HG02610 (cell line): ENCODE results near the gene AKR1B15.
"Not testable (repeated sequence)": the region's sequence is repeated elsewhere in the genome, so short reads cannot be mapped to it uniquely, and the experiment has no call there.

ENCODE experiments used
- ATAC-seq: cut with Tn5 transposase; IDR thresholded peaks from one replicate; pipeline ENCODE4 v1.9.1; 2021; ENCODE audit warnings: mild to moderate bottlenecking, moderate library complexity; ENCODE audit not compliant: unreplicated experiment

AKR1B15 gene

DNA sequence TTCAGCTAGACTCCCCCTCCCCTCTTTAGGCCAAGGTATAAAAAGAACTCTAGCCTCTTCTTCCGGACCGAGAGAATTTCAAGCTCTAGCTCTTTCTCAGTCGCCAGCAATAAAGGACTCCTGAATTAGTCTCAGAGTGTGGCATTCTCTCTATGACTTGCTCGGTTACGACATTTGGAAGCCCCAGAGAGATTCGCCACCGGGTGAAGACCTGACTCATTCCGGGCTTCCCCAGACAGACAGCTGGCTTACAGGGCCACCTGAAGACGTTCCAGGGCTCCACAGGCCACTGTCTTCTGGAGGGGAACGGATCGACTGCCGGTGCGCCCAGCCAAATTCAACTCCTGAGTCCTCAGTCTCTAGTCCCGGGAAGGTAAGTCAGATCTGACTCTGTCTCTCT, at the start of gene AKR1B15:
AKR1B15 (plus strand) TSS at position 234 of the 400 bp plus-strand sequence. CDS start 15,510 bp downstream, outside the sequence.
- ATAC-seq, result peak; percentile 98

DNA sequence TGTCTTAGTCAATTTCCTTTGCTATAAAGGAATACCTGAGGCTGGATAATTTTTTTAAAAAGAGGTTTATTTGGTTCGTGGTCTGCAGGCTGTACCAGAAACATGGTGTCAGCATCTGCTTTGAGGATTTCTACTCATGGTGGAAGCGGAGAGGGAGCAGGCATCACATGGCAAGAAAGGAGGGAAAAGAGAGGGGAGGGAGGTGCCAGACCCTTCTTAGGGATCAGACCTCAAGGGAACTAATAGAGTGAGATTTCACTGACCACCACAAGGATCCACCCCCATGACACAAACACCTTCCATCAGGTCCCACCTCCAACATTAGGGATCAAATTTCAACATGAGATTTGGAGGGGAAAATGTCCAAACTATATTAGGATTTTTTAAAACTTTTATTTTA, 48.5 kb upstream of the AKR1B15 start:
- ATAC-seq, result no peak

DNA sequence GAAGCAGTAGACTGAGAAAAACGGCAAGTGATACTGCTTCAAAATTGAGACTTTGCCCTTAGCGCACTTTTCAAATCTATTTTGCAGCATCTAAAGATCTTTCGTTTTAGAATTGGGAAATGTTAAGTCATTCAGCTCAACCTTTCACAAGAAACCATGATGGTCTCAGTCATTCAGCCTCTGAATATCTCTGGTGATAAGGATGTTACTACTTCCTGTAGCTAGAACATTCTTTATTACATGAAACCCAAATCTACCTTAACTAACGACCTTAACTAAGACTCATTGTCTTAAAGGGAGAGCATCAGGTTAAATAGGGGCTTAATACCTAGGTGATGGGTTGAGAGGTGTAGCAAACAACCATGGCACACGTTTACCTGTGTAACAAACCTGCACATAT, 47.9 kb upstream of the AKR1B15 start:
- ATAC-seq, result no peak

DNA sequence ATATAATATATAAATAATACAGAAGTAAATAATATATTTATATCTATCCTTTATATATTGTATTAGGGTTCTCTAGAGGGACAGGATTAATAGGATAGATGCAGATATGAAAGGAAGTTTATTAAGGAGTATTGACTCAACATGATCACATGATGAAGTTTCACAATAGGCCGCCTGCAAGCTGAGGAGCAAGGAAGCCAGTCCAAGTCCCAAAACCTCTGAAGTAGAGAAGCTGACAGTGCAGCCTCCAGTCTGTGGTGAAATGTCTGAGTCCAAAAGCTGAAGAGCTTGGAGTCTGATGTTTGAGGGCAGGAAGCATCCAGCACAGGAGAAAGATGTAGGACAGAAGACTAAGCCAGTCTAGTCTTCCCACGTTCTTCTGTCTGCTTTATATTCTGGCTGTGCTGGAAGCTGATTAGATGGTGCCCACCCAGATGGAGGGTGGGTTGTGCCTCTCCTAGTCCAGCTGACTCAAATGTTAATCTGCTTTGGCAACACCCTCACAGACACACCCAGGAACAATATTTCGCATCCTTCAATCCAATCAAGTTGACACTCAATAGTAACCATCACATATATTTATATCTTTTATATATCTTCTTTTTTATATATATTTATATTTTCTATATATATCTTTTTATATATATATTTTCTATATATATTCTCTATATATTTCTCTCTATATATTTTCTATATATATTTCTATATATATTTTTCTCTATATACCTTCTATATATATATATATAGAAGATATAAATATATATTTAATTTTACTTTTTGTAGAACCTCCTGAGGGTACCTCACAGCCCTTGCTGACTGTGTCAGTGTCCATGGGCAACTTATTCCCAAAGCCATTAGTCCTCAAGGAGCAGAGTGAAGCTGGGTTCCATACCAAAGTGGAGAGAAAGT, 46.2 kb upstream of the AKR1B15 start:
- no peak for ATAC-seq

DNA sequence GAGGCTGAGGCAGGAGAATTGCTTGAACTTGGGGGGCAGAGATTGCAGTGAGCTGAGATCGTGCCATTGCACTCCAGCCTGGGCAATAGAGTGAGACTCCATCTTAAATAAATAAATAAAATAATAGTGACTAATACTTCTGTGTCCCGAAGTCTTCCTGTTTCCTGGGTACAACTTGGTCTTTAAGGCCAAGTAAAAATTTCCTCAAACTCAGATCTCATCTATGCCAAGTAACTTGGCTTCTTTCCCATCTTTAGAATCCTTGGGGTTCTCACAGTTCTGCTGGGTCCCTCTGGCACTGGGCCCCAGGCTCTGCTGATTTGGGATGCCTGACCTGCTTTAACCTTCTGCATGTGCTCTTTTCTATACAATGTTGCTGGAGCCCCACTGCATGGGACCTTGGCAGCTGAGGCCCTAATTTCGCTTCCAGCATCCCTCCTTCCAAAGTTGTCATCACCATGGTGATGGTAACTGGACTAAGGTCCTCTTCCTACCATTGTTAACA, 44.2 kb upstream of the AKR1B15 start:
- no peak for ATAC-seq

DNA sequence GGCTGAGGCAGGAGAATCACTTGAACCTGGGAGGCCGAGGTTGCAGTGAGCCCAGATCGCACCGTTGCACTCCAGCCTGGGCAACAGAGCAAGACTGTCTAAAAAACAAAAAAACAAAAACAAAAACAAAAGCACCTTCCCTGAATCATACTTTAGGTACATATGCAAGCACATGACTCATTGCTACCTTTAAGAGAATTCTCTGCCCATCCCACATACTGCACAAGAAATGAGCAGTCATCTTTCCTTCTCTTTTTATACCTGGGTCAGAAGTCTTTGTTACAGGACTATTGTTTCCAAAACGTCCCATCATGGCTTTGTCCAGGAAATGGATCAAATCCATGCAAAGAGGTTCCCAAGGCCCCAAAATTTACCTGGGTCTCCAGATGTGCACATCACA, 43.1 kb upstream of the AKR1B15 start:
- no peak for ATAC-seq

DNA sequence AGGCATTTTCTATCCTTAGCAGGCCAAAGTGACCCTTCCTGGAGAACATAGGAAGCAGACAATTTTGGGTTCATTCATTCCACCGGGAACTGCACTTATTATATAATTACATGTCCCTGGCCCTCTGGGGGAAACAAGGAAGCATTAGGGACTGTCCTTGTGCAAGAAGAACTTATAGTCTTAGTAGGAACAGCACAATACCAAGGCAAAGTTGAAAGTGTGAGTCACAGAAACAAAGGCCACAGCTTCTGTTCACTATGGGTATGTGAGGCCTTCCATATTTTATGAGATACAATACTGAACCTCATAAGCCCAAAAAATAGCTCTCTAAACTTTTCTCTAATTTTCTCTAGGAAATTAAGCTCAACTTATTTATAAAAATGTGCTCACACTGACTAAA, 39.9 kb upstream of the AKR1B15 start:
- no peak for ATAC-seq

DNA sequence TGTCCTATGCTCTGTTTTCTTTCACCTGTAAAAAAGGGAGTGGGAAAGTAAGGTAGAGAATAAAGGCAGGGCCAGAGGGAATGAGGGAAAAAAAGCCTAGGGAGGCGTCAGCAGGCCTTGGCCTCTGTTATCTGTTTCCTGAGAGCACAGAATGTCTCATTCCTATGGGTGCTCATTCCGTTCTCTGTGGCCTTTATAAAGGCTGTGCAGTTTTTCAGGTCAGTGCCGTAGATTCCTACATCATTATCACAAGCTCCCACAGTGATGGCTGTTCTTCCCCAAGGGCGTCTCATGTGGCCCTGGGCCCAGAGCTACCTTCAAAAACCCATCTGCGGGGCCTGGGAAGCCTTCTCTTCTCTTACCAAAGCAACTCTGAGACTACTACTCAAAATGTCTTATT, 38.3 kb upstream of the AKR1B15 start:
- ATAC-seq, result no peak

DNA sequence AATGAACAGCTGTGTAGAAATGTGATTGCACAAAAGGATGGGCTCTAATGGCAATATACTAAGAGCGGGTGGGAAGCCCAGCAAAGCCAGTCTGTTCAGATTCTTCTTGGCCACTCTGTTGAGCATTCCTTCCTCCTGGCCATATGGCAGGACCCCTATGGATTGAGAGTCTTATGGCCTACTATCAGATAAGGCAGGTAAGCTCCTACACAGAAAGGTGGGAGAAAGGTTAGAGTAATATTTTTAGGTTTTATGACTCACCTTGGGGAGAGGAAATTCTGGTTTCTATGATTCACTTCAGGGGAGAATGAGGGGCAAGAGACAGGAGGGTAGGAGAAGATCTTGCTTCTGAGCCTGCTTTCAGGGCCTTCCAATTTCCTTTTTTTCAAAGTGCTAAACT, 36.6 kb upstream of the AKR1B15 start:
- no peak for ATAC-seq

DNA sequence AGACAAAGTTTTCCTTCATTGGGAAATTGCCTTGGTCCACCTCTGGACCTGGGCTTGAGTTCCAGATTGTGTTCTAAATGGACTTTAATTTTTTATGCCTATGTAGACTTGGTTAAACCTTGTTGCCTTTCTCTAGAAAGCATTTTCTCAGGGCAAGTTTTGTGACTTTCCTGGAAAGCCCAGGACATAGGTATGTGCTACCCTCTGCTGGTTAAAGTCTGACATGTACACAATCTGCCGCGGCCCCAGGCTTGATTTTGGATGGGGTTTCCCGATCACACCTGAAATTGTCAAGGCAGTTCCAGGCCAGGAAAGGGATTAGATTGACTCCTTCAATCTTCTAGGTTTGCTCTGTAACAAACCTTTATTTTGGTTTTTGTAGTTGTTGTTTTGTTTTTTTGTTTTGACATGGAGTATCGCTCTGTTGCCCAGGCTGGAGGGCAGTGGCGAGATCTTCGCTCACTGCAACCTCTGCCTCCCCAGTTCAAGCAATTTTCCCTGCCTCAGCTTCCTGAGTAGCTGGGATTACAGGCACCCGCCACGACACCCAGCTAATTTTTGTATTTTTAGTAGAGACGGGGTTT, 35.6 kb upstream of the AKR1B15 start:
- ATAC-seq, result no peak

DNA sequence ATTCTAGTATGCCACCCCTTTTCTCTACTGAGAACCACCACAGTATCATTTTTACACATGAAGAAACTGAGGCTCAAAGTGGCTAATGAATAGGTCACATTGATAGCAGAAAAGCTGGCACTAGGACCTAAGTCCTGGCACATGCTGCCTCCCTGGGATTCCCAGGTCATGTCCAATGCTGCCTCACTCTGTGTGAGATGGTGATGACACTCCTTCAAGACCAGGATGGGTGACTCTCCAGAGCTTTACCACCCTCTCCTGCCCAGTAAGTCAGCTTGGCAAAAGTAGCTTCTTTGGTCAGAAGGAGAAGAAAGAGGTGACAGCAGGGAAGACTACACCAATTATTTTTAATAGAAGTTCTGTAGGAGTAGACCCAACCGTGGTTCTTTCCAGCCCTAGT, 34.8 kb upstream of the AKR1B15 start:
- ATAC-seq, result no peak

DNA sequence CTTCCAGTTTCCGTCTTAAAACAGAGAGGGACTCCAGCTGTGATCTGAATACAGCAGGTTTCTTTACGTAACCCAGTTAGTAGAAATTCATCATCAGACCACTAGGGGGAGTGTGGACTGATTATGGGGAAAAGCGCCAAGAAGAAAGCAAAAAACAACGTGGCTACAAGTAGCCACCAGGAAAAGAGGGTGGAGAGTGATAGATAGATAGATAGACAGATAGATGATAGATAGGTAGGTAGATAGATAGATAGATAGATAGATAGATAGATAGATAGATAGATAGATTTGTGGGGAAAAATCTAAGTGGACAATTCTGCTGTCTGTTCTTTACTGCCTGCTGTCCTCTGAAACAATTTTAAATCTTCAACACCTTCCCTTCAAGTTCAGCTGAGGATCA, 34.2 kb upstream of the AKR1B15 start:
- peak; percentile 44 for ATAC-seq

DNA sequence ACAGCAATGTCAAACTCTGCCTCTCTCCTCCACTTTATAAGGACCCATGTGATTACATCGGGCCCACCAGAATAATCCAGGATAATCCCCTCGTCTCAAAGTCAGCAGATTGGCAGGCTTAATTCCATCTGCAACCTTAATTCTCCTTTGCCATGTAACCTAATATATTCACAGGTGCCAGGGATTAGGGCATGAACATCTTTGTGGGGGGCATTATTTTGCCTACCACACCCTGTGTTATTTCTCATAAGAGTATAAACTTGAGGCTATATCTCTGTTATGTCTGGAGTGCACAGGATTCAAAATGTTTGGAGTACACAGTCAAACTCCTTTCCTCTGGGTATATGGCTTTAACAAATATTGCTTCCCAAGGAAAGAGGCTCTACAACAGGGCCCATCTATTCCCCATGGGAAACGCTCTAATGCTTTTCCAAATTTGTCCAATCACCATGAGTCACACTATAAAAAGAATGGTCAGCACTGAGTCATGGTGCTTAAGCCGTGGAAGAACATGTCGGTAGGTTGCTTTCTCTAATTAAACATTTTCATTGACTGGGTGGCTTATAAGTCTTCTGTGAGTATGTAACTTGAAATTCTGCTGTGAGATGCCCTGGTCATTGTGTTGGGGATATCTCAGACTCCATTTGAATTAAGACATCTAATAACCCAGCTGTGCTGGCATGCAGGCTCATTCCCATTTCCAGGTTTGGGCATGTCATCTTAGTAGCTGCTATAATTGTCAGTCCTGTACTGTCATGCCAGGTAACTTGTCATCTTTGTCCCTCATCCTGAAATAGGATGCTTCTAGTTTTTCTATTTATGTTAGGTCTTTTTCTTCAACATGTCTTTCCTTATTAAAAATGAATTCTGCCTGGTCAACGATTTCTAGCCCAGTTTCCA, 33.1 kb upstream of the AKR1B15 start:
- ATAC-seq, result no peak

DNA sequence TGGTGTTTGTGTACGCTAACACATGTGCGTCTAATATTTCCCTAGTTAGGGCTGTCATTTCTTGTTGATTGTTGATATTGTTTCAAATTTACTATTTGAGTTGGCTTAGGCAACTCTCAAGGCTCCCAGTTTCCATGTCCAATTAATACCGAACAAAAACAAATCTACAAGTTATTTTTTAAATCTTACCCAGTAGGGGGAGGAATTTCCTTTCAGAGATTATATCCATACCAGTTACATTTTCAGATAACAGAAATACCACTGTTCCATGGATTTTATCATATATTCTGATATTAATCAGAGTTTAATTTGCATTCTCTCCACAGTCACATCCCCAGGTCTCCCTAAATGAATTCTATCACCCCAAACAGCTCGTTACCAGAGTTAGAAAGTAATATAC, 28.8 kb upstream of the AKR1B15 start:
- ATAC-seq, result no peak

DNA sequence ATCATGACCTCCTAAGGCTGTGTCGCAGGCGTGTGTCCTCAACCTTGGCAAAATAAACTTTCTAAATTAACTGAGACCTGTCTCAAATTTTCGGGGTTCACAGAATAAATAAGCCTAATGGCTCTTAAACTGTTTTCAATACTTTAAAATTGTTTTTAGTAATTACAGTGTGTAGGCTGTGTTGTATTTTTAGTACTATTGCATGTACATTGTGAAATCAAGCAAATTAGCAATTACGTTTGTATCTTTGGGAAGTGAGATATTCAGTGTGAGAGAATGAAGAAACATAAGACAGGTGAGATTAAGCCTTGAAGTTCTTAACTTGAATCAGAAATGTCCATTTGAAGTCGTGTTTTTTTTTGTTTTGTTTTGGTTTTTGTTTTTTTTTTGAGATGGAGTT, 26.3 kb upstream of the AKR1B15 start:
- ATAC-seq, result no peak

DNA sequence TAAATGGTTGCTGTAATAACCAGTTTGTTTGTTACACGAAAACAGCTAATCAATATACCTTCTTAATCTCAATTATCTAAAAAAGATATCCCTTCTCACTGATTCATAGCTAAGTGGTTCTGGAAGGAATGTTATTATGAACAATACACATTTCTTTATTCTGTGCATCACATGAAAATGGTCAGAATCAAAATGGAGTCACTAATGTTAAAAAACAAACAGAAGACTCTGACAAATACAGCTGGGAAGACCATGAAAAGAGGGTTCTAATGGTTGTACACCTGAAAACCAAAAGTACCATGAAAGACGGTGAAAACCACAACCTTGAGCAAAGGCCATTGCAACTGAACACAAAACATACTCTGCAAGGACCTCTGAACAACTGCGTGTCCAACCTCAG, 23.5 kb upstream of the AKR1B15 start:
- ATAC-seq, result not testable (repeated sequence)

DNA sequence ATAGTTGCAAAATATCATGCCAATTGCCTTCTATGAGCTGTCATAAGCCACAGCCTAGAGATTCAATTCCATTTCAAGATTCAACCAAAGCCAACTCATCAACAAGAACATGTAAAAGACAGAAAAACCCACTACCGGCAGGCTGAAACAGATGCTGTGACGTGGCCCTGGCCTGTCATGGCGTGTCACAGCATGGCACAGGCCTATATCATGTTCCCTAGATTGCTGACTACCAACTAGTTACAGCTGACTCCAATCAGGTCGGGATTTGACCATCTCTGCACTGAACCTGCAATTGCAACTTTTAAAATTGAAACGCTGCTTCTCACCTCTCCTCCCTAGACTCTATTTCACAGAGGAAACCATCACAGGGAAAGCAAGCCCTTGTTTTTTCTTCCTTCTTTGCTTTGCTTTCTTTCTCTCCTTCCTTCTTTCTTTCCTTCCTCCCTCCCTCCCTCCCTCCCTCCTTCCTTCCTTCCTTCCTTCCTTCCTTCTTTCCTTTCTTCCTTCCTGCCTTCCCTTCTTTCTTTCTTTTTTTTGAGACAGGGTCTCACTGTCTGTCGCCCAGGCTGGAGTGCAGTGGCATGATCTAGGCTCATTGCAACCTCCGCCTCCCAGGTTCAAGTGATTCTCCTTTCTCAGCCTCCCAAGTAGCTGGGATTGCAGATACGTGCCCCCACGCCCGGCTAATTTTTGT, 22.2 kb upstream of the AKR1B15 start:
- not testable (repeated sequence) for ATAC-seq

DNA sequence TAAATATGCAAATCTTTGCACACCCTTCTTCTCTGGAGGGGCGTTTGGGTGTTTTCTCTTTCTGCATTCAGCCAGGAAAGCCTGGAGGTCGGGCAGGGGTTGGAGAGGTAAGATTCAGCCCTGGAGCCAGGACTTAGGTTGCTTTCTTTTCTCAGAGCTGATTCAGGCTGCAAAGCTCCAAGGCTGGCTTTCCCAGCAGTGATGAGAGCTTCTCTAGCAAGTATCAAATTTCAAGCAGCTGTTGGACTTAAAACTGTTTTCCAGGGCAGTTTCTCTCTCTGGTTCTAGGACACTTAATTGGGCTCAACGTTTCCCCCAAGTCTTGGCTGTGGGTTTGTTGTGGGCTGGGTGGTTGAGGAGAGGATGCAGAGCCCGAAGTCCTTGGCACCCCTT, 20.9 kb upstream of the AKR1B15 start:
- no peak for ATAC-seq

DNA sequence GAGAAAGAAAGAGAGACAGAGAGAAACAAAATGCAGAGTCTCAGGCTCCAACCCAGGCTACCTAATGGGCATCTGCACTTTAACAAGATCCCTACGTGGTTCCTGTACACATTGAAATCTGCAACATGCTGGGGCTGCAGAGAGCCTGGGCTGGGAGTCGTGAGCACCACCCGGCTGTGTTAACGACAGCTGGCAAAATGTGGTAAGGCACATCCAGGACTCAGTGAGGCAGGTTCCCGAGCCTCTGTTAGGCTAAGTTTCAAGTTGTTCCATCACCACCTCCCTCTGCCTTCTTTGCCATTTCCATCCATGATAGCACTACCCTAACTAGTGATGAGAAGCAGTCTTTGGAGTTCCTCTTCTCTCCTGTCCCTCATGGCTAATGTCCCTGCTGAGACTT, 20.2 kb upstream of the AKR1B15 start:
- ATAC-seq, result no peak

DNA sequence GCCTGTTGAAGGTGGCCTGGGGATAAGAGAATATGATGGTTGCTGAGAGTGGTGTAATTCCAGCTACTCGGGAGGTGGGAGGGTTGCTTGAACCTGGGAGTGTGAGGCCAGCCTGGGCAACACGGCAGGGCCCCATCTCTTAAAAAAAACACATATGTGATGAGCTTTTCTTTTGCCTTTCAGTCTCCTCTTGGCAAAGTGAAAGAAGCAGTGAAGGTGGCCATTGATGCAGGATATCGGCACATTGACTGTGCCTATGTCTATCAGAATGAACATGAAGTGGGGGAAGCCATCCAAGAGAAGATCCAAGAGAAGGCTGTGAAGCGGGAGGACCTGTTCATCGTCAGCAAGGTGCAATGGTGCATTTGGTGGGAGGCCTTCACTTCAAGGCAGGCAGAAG, 18.4 kb upstream of the AKR1B15 start:
- ATAC-seq, result no peak
